HG02852 (cell line): Measurements from ENCODE around the gene GRID1.
"Not testable (repeated sequence)": the region's sequence is repeated elsewhere in the genome, so short reads cannot be mapped to it uniquely, and the experiment has no call there.

Source experiments
- ATAC-seq: cut with Tn5 transposase; IDR thresholded peaks from one replicate; pipeline ENCODE4 v1.9.1; 2021; ENCODE audit warnings: mild to moderate bottlenecking, moderate library complexity; ENCODE audit not compliant: unreplicated experiment

The GRID1 gene

GRCh38 chr10:85863301-85864172 lies 503.1 kb downstream of the GRID1 start:
- no peak for ATAC-seq

- ATAC-seq = no peak
These were observed 503.8 kb downstream of the GRID1 start for GRCh38 chr10:85862771-85863170.

- no peak for ATAC-seq
These were observed 504.9 kb downstream of the GRID1 start for GRCh38 chr10:85861513-85862197.

- ATAC-seq = no peak
These were observed 506.7 kb downstream of the GRID1 start for GRCh38 chr10:85859859-85860258.

- ATAC-seq = no peak
These were observed 507.6 kb downstream of the GRID1 start for GRCh38 chr10:85858776-85859515.

- no peak for ATAC-seq
These were observed 508.8 kb downstream of the GRID1 start for GRCh38 chr10:85857791-85858190.

- no peak for ATAC-seq
These were observed 509.3 kb downstream of the GRID1 start for GRCh38 chr10:85857305-85857704.

GRCh38 chr10:85851934-85852333 lies 514.7 kb downstream of the GRID1 start:
- no peak for ATAC-seq

- no peak for ATAC-seq
These were observed 515.3 kb downstream of the GRID1 start for GRCh38 chr10:85851325-85851724.

- ATAC-seq = no peak
These were observed 515.9 kb downstream of the GRID1 start for GRCh38 chr10:85850736-85851135.

- ATAC-seq = no peak
These were observed 517.3 kb downstream of the GRID1 start for GRCh38 chr10:85849315-85849714.

GRCh38 chr10:85848756-85849155 lies 517.8 kb downstream of the GRID1 start:
- no peak for ATAC-seq

GRCh38 chr10:85847085-85847484 lies 519.5 kb downstream of the GRID1 start:
- ATAC-seq = no peak

GRCh38 chr10:85838660-85839059 lies 527.9 kb downstream of the GRID1 start:
- not testable (repeated sequence) for ATAC-seq

- no peak for ATAC-seq
These were observed 533.6 kb downstream of the GRID1 start for GRCh38 chr10:85832988-85833387.

- ATAC-seq = no peak
These were observed 535.2 kb downstream of the GRID1 start for GRCh38 chr10:85831422-85831821.

GRCh38 chr10:85826377-85826776 lies 540.2 kb downstream of the GRID1 start:
- no peak for ATAC-seq

GRCh38 chr10:85811405-85811804 lies 555.2 kb downstream of the GRID1 start:
- ATAC-seq = no peak

GRCh38 chr10:85810674-85811073 lies 555.9 kb downstream of the GRID1 start:
- no peak for ATAC-seq

GRCh38 chr10:85795460-85795859 lies 571.1 kb downstream of the GRID1 start:
- no peak for ATAC-seq

- no peak for ATAC-seq
These were observed 572.0 kb downstream of the GRID1 start for GRCh38 chr10:85794553-85794952.

GRCh38 chr10:85792533-85792858 lies 574.1 kb downstream of the GRID1 start:
- ATAC-seq = no peak
